Right lobe of liver (tissue), 6 donors: ENCODE data around the gene JUND. TPM values are rescaled to one million over a fixed set of nuclear protein-coding genes. Genes with fewer than 3 reads are reported as not detected.
"Not testable (repeated sequence)": the region's sequence is repeated elsewhere in the genome, so short reads cannot be mapped to it uniquely, and the experiment has no call there.

Experiments used
- ATAC-seq, 4 donors: fragments of 200-7000 bp; cut with Tn5 transposase; one replicate each; pipeline ENCODE4 v1.9.1; 2020; ENCODE audit warnings: mild to moderate bottlenecking in 4 of 4, moderate library complexity in 4 of 4
- DNase-seq, 3 donors: peaks; one replicate each; pipeline ENCODE4 v3.0.0-alpha.2; 2020
- H3K27ac ChIP-seq, 3 donors: fragments of 200-600 bp; one replicate each; pipeline ENCODE4 v1.8.0; 2022
- H3K27me3 ChIP-seq, 2 donors: fragments of 200-600 bp; one replicate each; pipeline ENCODE4 v1.8.0; 2022
- H3K36me3 ChIP-seq, 4 donors: fragments of 200-600 bp; sonication (generic) in 1 of 4; one replicate each; pipeline versions ENCODE4 v1.5.1 to v1.8.0; 2017 to 2022; ENCODE audit warnings: control low read depth in 1 of 4
- H3K4me1 ChIP-seq, 4 donors: fragments of 200-600 bp; sonication (generic) in 1 of 4; one replicate each; pipeline versions ENCODE4 v1.5.1 to v1.8.0; 2017 to 2022; ENCODE audit warnings: control low read depth in 1 of 4
- H3K4me3 ChIP-seq, 3 donors: fragments of 200-600 bp; one replicate each; pipeline ENCODE4 v1.8.0; 2022
- H3K9me3 ChIP-seq, 4 donors: fragments of 200-600 bp; sonication (generic) in 1 of 4; one replicate each; pipeline versions ENCODE4 v1.5.1 to v1.8.0; 2017 to 2022; ENCODE audit warnings: control low read depth in 1 of 4
- POLR2A ChIP-seq: fragments of 450-650 bp; IDR thresholded peaks from one replicate; pipeline ENCODE4 v1.6.1; 2017; ENCODE audit warnings: antibody characterized with exemption, mild to moderate bottlenecking
- WGBS: methylation state at CpG from one replicate; pipeline ENCODE4 v1.1.6; 2018; ENCODE audit warnings: low coverage, low lambda C conversion rate; ENCODE audit not compliant: insufficient coverage; ENCODE audit errors: missing lambda C conversion rate; 5-methylcytosine and 5-hydroxymethylcytosine counted together
- intact Hi-C, 2 donors: fragments of 100-400 bp; cut with DNase I; formaldehyde crosslinking; loops; one replicate each; pipeline versions ENCODE4 v1.11.2 to v1.14.1; 2022
- total RNA-seq, 6 experiments: library from RNA; depleted of rRNA in 2 of 6; stranded (reverse); fragments of >200 nt in 2 of 6; fragmentation: NEBNext Ultra II Directional in 3 of 6; extraction: Animal tissue kit (Norgen Biotek cat#: 25700) in 3 of 6; gene quantifications; one replicate each; pipeline versions ENCODE4 v1.1.0 to v1.2.4, GENCODE V29; 2016 to 2023
- TF ChIP-seq, protein P1 (sequence below), 4 donors: fragments of 200-600 bp in 3 of 4; fragments of 450-650 bp in 1 of 4; IDR thresholded peaks; one replicate each; pipeline versions ENCODE4 v1.5.1 to v1.8.0; 2016 to 2022; ENCODE audit warnings: antibody characterized with exemption in 4 of 4, mild to moderate bottlenecking in 2 of 4
- donor health status: DM: no; HTN: yes; CAD: no.
- donor health status: DM: no; HTN: no; CAD: no.
- donor health status: DM: no; HTN: no; CAD: no.
- donor health status: DM: no; HTN: yes; CAD: no.
- donor health status: DM: no; HTN: yes; CAD: no.

The JUND gene
- total RNA-seq, 6 experiments from 2014 or later = 29.3 to 188 (median 134) TPM

DNA sequence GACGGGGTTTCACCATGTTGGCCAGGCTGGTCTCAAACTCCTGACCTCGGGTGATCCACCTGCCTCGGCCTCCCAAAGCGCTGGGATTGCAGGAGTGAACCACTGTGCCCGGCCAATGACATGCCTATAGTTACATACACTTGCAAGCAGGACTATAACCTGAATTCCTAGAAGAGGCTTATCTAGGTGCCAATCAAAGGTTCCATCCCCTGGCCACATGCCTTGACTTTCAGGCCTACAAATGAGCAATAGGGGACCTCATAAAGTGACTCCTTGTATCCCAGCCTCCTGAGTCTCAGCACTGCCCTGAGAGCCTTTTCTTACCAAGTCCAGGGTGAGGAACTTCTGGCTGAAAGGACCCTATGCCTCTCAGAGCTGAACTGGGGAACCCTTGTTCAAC lies 45.4 kb upstream of the JUND start:
- TF ChIP-seq POLR2A = no peak
- TF ChIP-seq, protein P1, sequence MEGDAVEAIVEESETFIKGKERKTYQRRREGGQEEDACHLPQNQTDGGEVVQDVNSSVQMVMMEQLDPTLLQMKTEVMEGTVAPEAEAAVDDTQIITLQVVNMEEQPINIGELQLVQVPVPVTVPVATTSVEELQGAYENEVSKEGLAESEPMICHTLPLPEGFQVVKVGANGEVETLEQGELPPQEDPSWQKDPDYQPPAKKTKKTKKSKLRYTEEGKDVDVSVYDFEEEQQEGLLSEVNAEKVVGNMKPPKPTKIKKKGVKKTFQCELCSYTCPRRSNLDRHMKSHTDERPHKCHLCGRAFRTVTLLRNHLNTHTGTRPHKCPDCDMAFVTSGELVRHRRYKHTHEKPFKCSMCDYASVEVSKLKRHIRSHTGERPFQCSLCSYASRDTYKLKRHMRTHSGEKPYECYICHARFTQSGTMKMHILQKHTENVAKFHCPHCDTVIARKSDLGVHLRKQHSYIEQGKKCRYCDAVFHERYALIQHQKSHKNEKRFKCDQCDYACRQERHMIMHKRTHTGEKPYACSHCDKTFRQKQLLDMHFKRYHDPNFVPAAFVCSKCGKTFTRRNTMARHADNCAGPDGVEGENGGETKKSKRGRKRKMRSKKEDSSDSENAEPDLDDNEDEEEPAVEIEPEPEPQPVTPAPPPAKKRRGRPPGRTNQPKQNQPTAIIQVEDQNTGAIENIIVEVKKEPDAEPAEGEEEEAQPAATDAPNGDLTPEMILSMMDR (IDR thresholded peaks at IDR 0.05) = no peak
- peaks cover 0 to 24% (median 8%) of the 10 kb centered on the region in 4 donors for H3K4me1 ChIP-seq
- no peaks in the 10 kb centered on the region for H3K9me3 ChIP-seq
- H3K36me3 ChIP-seq = no peaks in the 10 kb centered on the region
- DNase-seq = no peak
- intact Hi-C loops = no loop called here
- no peak overlapping the region for H3K27ac ChIP-seq
- no peak overlapping the region for H3K4me3 ChIP-seq
- 83% methylated on average over 1 of the region's 5 CpGs for WGBS
- no peak for ATAC-seq
- H3K27me3 ChIP-seq = no peaks in the 10 kb centered on the region

DNA sequence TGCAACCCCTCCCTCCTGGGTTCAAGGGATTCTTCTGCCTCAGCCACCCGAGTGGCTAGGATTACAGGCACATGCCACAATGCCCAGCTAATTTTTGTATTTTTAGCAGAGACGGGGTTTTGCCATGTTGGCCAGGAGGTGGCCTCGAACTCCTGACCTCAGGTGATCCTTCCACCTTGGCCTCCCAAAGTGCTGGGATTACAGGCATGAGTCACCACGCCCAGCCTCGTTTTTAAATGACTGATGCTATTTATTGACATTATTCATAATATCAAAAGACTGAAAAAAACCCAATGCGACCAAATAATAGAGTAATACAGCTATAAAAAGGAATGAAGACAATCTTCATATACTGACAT lies 42.9 kb upstream of the JUND start:
- not testable (repeated sequence) for ATAC-seq, DNase-seq, H3K27me3 ChIP-seq, H3K9me3 ChIP-seq, H3K4me3 ChIP-seq, H3K36me3 ChIP-seq
- H3K27ac ChIP-seq = peak overlapping the region in 1 of 3 donors; percentile 89
- H3K4me1 ChIP-seq = peaks cover 0 to 46% (median 17%) of the 10 kb centered on the region in 4 donors
- intact Hi-C loops = loop anchor here (5.0 kb wide), 2 partner anchors 37 to 47 kb away; no protein-coding TSS in a partner anchor
- 46% methylated on average over 6 of the region's 6 CpGs for WGBS

DNA sequence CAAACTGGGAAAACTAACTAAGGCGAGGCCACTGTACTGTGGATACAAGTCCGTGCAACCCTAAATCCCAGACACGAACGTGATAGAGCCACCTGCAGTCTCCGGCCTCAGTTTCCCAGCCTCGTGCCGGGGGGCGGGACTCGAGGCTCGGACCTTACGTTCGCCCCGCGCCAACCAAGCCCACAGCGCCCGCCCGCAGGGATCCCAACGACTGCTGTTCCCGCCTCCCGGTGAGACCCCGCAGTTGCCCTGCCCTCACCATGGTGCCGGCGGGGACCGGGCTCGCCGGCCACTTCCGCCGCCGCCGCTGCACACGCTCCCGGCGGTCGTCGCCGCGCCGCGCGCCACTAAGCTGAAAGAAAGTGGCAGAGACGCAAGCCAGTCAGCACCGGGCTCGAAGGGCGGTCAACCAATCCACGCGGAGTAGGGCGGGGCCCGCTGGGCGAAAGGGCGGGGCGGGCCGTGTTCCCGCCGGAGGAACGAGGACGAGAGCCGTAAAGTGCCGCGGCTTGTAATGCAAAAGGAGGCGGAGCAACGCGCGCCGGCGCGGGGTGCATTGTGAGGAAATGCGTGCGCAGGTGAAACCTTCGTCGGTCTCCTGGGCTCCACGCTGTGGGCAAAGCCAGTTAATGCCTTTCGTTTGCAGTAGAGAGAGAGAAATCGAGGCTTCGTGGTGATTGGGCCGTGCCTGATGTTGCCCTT lies 41.5 kb upstream of the JUND start, which contains the start of gene LSM4:
Gene LSM4, minus strand, starts transcription at position 318 of the 702 bp plus-strand sequence. Its CDS starts 56 bp downstream, at position 262.
- Histone ChIP-seq H3K4me3 (peak within 1 kb of the TSS; percentile 64 to 97 (median 95)), H3K27me3 (no peaks in the 10 kb centered on the region), H3K27ac (peak within 1 kb of the TSS; percentile 79 to 89 (median 82)), H3K36me3 (no peaks in the 10 kb centered on the region), H3K4me1 (peaks cover under 1 to 52% (median 23%) of the 10 kb centered on the region in 4 donors), H3K9me3 (no peaks in the 10 kb centered on the region)
- WGBS = under 1% methylated on average over 45 of the region's 75 CpGs
- TF ChIP-seq POLR2A = peak; percentile 94
- TF ChIP-seq, protein P1 (IDR thresholded peaks at IDR 0.05) = no peak
- DNase-seq (peak; percentile 98 to 99 (median 98)), ATAC-seq (peak; percentile 87 to 94 (median 90))
- intact Hi-C loops = loop anchor here (5.0 kb wide), 2 partner anchors 36 to 46 kb away; no protein-coding TSS in a partner anchor

DNA sequence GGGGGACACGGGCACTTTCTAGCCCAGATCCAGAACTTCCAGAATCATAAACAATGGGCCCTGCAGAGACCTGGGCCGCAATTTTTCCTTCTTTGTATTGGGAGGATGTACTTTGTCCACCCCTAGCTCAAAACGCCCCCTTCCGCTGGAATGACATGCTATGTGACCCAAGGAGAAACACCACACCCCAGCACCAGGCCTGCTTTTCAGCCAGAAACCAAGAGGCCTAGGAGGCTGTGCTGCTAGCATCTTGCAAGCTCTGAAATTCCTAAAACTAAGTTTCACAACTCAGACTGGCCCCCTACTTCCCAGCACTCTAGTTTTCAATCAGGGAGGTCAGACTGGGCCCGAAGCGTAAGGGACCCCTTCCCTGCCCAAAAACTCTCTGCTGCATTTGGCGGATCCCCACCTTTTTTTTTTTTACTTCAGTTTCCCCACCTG lies 40.9 kb upstream of the JUND start:
- H3K36me3 ChIP-seq = no peaks in the 10 kb centered on the region
- peaks cover 3 to 58% (median 24%) of the 10 kb centered on the region in 4 donors for H3K4me1 ChIP-seq
- DNase-seq = peak in 2 of 3 donors; percentile 59 to 65
- no peaks in the 10 kb centered on the region for H3K27me3 ChIP-seq
- TF ChIP-seq POLR2A = no peak
- TF ChIP-seq, protein P1 (IDR thresholded peaks at IDR 0.05) = peak in 2 of 4 donors; percentile 16 to 23
- peak overlapping the region; percentile 79 to 89 (median 82) for H3K27ac ChIP-seq
- peak in 1 of 4 donors; percentile 24 for ATAC-seq
- 0% methylated on average over 4 of the region's 7 CpGs for WGBS
- intact Hi-C loops = loop anchor here (5.0 kb wide), 2 partner anchors 35 to 45 kb away; no protein-coding TSS in a partner anchor
- no peaks in the 10 kb centered on the region for H3K9me3 ChIP-seq
- H3K4me3 ChIP-seq = peak overlapping the region; percentile 64 to 97 (median 95)

DNA sequence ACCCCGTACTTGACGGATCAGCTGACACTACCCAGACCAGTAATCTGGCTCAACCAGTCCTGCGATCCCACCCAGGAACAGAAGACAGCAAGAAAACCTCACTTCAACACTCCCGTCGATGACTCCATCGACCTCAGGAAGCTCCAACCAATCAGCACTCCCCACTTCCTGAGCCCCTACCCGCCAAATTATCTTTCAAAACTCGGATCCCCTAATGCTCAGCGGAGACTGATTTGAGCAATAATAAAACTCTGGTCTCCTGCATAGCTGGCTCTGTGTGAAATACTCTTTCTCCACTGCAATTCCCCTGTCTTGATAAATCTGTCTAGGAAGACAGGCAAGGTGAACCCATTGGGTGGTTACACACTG lies 40.3 kb upstream of the JUND start:
- Histone ChIP-seq H3K27ac (peak overlapping the region; percentile 79 to 89 (median 82)), H3K4me3 (no peak overlapping the region), H3K36me3 (no peaks in the 10 kb centered on the region), H3K4me1 (peaks cover 3 to 58% (median 24%) of the 10 kb centered on the region in 4 donors), H3K27me3 (no peaks in the 10 kb centered on the region), H3K9me3 (no peaks in the 10 kb centered on the region)
- DNase-seq (no peak), ATAC-seq (no peak)
- 18% methylated on average over 9 of the region's 9 CpGs for WGBS
- intact Hi-C loops = loop anchor here (5.0 kb wide), 2 partner anchors 34 to 44 kb away; no protein-coding TSS in a partner anchor
- TF ChIP-seq POLR2A = no peak
- TF ChIP-seq, protein P1 (IDR thresholded peaks at IDR 0.05) = no peak
